Body of pancreas (tissue), 4 donors: ENCODE data around the gene SNIP1. TPM values are rescaled to one million over a fixed set of nuclear protein-coding genes. Genes with fewer than 3 reads are reported as not detected.
A peak's percentile ranks its signal among the peaks of the same experiment; 100 is the strongest.
"Not testable (repeated sequence)": the region's sequence is repeated elsewhere in the genome, so short reads cannot be mapped to it uniquely, and the experiment has no call there.

Experiments used
- ATAC-seq: fragments of 150-250 bp; one replicate; pipeline ENCODE4 v1.9.1; 2016
- DNase-seq, 4 donors: peaks; one replicate each; pipeline ENCODE4 v3.0.0-alpha.2; 2019
- H3K27ac ChIP-seq, 4 donors: fragments of 200-600 bp; sonication (generic); 1 replicate in 3 of 4; 2 replicates in 1 of 4; pipeline versions ENCODE4 v1.5.1 to v1.6.1; 2016 to 2019; ENCODE audit warnings: mild to moderate bottlenecking in 1 of 4, mixed read lengths in 1 of 4, moderate library complexity in 1 of 4
- H3K27me3 ChIP-seq, 2 donors: fragments of 200-600 bp; sonication (generic); one replicate each; pipeline ENCODE4 v1.6.0; 2016; ENCODE audit warnings: mild to moderate bottlenecking in 1 of 2
- H3K36me3 ChIP-seq, 2 donors: fragments of 200-600 bp; sonication (generic); replicated peaks in 1 of 2; 2 replicates each; pipeline ENCODE4 v1.5.1; 2016; ENCODE audit warnings: low read depth in 2 of 2; ENCODE audit not compliant: insufficient read depth in 1 of 2
- H3K4me1 ChIP-seq: fragments of 200-600 bp; sonication (generic); one replicate; pipeline ENCODE4 v1.6.0; 2016
- H3K4me3 ChIP-seq, 2 donors: fragments of 200-600 bp; sonication (generic); 1 replicate in 1 of 2; 2 replicates in 1 of 2; pipeline ENCODE4 v1.5.1; 2016 to 2019
- H3K9me3 ChIP-seq, 3 donors: fragments of 200-600 bp; sonication (generic); 1 replicate in 2 of 3; 2 replicates in 1 of 3; pipeline ENCODE4 v1.5.1; 2016
- POLR2A ChIP-seq, 3 donors: fragments of 450-650 bp; IDR thresholded peaks; one replicate each; pipeline ENCODE4 v1.6.1; 2016; ENCODE audit warnings: antibody characterized with exemption in 3 of 3, mild to moderate bottlenecking in 2 of 3
- WGBS, 2 donors: methylation state at CpG; one replicate each; pipeline ENCODE4 v1.1.5; 2017; 5-methylcytosine and 5-hydroxymethylcytosine counted together
- intact Hi-C: fragments of 100-400 bp; cut with DNase I; formaldehyde crosslinking; loops from one replicate; pipeline ENCODE4 v1.15.1; 2023
- total RNA-seq, 2 donors: library from RNA; depleted of rRNA; stranded (reverse); fragments of >200 nt; gene quantifications; one replicate each; pipeline ENCODE4 v1.1.0, GENCODE V29; 2016
- TF ChIP-seq, protein P1 (sequence below), 7 experiments: fragments of 450-650 bp in 4 of 7; fragments of 200-600 bp in 3 of 7; sonication (generic) in 3 of 7; IDR thresholded peaks; one replicate each; pipeline ENCODE4 v1.5.1; 2016 to 2019; ENCODE audit warnings: antibody characterized with exemption in 7 of 7

SNIP1 gene
- total RNA-seq, 2 donors from 2014 or later = 7.0 to 33.9 TPM

DNA sequence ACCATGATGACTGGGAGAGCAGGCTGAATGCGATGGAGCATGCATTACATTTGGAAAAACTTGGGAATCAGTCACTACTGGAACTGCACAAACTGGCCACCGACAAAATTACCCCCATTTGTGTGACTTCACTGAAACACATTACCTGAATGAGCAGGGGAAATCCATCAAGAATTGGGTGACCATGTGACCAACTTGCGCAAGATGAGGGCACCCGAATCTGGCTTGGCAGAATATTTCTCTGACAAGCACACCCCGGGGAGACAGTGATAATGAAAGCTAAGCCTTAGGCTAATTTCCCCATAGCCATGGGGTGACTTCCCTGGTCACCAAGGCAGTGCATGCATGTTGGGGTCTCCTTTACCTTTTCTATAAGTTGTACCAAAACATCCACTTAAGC, 9.1 kb downstream of the SNIP1 start:
- TF ChIP-seq, protein P1, sequence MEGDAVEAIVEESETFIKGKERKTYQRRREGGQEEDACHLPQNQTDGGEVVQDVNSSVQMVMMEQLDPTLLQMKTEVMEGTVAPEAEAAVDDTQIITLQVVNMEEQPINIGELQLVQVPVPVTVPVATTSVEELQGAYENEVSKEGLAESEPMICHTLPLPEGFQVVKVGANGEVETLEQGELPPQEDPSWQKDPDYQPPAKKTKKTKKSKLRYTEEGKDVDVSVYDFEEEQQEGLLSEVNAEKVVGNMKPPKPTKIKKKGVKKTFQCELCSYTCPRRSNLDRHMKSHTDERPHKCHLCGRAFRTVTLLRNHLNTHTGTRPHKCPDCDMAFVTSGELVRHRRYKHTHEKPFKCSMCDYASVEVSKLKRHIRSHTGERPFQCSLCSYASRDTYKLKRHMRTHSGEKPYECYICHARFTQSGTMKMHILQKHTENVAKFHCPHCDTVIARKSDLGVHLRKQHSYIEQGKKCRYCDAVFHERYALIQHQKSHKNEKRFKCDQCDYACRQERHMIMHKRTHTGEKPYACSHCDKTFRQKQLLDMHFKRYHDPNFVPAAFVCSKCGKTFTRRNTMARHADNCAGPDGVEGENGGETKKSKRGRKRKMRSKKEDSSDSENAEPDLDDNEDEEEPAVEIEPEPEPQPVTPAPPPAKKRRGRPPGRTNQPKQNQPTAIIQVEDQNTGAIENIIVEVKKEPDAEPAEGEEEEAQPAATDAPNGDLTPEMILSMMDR (IDR thresholded peaks at IDR 0.05) = no peak
- TF ChIP-seq POLR2A (IDR thresholded peaks at IDR 0.05) = no peak
- H3K27ac ChIP-seq = no peak overlapping the region
- DNase-seq = peak in 1 of 4 donors; percentile 3
- 64 to 71% methylated on average over 5 of the region's 5 CpGs for WGBS, 2 donors
- no peak overlapping the region for H3K4me3 ChIP-seq
- H3K9me3 ChIP-seq = no peaks in the 10 kb centered on the region
- H3K4me1 ChIP-seq = no peaks in the 10 kb centered on the region
- no peaks in the 10 kb centered on the region for H3K27me3 ChIP-seq
- ATAC-seq = no peak
- H3K36me3 ChIP-seq = peaks cover 0 to 5% of the 10 kb centered on the region in 2 donors
- intact Hi-C loops = no loop called here

DNA sequence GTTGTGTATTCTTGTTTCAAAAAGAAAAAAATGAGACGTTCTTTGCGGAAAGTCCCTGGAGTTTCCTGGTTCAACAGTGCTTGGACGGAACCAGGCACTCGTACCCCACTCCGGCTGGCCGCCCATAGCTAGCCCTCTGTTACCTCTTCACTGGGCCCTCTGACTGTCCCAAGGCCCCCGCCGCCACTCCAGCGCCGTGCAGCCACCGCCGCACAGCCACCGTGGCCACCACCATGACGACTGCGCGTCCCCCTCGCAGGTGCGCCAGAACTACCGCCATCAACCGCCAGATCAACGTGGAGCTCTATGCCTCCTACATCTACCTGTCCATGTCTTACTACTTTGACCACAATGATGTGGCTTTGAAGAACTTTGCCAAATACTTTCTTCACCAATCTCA, 9.6 kb downstream of the SNIP1 start:
- Histone ChIP-seq H3K27me3 (no peaks in the 10 kb centered on the region), H3K4me1 (no peaks in the 10 kb centered on the region), H3K9me3 (no peaks in the 10 kb centered on the region), H3K27ac (no peak overlapping the region), H3K4me3 (no peak overlapping the region), H3K36me3 (peaks cover 2 to 9% of the 10 kb centered on the region in 2 donors)
- peak in 1 of 4 donors; percentile 7 for DNase-seq
- TF ChIP-seq, protein P1 (IDR thresholded peaks at IDR 0.05) = no peak
- TF ChIP-seq POLR2A (IDR thresholded peaks at IDR 0.05) = no peak
- intact Hi-C loops = no loop called here
- ATAC-seq = no peak
- WGBS, 2 donors = 93 to 96% methylated on average over 21 of the region's 21 CpGs

DNA sequence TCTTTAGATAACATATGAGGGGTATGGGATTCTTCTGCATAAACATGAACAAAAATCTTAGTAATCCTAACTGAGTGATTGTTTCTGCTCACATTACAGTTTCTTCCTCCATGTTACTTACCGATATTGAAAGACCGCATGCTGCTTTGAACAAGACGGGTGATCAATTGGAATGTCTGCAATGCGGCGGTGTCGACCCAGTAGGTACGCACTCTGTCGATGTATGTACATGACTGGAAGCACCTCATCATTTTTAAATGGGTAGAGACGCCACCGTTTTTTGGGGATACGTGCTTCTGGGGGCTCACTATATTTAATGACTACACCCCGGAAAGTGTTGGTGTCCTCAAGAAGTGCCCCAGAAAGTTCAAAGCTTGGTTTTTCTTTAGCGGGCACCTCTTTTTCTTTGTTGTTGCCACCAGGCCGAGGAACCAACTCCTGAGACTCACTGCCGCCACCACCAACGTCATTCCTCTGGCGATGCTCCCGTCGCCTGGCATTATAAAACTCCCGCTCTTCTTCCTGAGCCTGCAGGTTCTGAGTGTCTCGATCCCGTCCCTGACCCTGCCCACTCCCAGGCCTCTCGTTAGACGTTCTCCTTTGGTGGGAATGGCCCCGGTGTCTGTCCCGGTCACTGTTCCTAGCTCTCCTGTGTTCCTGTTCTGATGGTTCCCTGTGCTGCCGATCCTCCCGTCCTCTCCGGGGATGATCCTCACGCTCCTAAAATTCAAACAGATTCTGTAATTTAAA, 13.9 kb downstream of the SNIP1 start:
- Histone ChIP-seq H3K4me1 (peaks cover 17% of the 10 kb centered on the region), H3K9me3 (no peaks in the 10 kb centered on the region), H3K27ac (no peak overlapping the region), H3K36me3 (peaks cover 4 to 26% of the 10 kb centered on the region in 2 donors), H3K27me3 (no peaks in the 10 kb centered on the region), H3K4me3 (no peak overlapping the region)
- DNase-seq (no peak), ATAC-seq (no peak)
- TF ChIP-seq POLR2A (IDR thresholded peaks at IDR 0.05) = no peak
- TF ChIP-seq, protein P1 (IDR thresholded peaks at IDR 0.05) = no peak
- 93 to 95% methylated on average over 30 of the region's 30 CpGs for WGBS, 2 donors
- intact Hi-C loops = no loop called here

DNA sequence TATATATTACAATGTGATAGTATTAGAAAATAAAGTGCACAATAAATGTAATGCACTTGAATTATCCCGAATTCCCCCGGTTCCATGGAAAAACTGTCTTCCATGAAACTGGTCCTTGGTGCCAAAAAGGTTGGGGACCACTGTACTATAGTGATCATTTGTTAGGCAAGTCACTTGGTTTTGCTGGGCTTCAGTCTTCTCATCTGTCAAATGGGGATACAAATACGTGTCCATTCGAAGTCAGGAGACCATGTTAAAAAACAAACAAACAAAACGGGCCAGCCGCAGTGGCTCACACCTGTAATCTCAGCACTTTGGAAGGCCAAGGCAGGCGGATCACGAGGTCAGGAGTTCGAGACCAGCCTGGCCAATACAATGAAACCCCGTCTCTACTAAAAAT, 14.9 kb downstream of the SNIP1 start:
- Histone ChIP-seq H3K36me3 (peaks cover 4 to 25% of the 10 kb centered on the region in 2 donors), H3K4me1 (peaks cover 25% of the 10 kb centered on the region)
- ATAC-seq, intact Hi-C loops, H3K27me3 ChIP-seq, DNase-seq, H3K4me3 ChIP-seq, H3K27ac ChIP-seq, H3K9me3 ChIP-seq: not testable (repeated sequence)
- 92% methylated on average over 10 of the region's 10 CpGs for WGBS, 2 donors

DNA sequence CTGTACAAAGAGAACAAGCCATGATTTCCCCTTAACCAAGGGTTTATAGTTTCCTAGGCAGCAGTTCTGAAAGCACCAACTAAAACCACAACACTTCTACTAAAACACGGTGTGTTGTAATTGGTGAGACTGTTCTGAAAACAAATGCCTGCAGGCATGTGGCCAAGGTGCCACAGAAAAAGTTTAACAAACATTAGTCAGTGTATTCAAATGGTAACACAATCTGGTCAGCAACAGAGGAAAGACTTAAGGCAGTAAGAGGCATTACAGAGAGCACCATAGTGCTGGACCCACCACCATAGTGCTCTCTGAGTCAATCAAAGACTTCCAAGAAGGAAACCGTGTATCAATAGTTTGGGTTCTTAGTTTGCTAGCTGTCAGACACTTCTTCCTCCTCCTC, 16.7 kb downstream of the SNIP1 start:
- ATAC-seq (no peak), DNase-seq (peak; percentile 16 to 65 (median 29))
- H3K27ac ChIP-seq = peak overlapping the region in 3 of 4 donors; percentile 46 to 56 (median 47)
- H3K9me3 ChIP-seq = no peaks in the 10 kb centered on the region
- peaks cover 4 to 25% of the 10 kb centered on the region in 2 donors for H3K36me3 ChIP-seq
- TF ChIP-seq, protein P1 (IDR thresholded peaks at IDR 0.05) = no peak
- TF ChIP-seq POLR2A (IDR thresholded peaks at IDR 0.05) = no peak
- no peaks in the 10 kb centered on the region for H3K27me3 ChIP-seq
- H3K4me3 ChIP-seq = no peak overlapping the region
- intact Hi-C loops = no loop called here
- 56 to 59% methylated on average over 2 of the region's 2 CpGs for WGBS, 2 donors
- H3K4me1 ChIP-seq = peaks cover 41% of the 10 kb centered on the region
